ENCODE measurements around the gene MYT1.
"Not testable (repeated sequence)": the region's sequence is repeated elsewhere in the genome, so short reads cannot be mapped to it uniquely, and the experiment has no call there.

MYT1 gene

GRCh38 chr20:64171211-64171610 lies 7.0 kb downstream of the MYT1 start:
- no peak for DNase-seq

- DNase-seq, result no peak
Measured at GRCh38 chr20:64173116-64173515, 8.9 kb downstream of the MYT1 start.

- DNase-seq, result no peak
Measured at GRCh38 chr20:64176551-64176950, 12.3 kb downstream of the MYT1 start.

DNA sequence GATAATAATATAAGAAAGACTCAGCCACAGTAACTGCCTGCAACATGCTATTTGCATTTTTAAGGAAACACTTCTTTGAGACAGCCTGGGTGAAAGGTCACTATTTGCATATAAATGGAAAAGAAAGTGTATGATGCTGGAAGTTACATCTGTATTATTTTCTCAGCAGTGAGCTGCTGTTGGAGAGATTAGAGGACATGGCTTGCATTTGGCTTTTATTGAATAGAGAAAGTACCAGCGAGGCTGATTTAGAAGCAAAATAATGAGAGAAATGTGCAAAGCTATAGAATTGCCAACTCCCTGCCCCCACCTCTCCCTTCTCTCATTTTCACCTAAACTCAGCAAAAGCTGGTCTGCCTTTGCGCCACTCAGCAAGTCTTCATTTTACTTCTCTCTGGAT lies 12.7 kb downstream of the MYT1 start:
- no peak for DNase-seq

GRCh38 chr20:64177384-64177783 lies 13.1 kb downstream of the MYT1 start:
- no peak for DNase-seq

- DNase-seq, result no peak
Measured at GRCh38 chr20:64177787-64178186, 13.5 kb downstream of the MYT1 start.

DNA sequence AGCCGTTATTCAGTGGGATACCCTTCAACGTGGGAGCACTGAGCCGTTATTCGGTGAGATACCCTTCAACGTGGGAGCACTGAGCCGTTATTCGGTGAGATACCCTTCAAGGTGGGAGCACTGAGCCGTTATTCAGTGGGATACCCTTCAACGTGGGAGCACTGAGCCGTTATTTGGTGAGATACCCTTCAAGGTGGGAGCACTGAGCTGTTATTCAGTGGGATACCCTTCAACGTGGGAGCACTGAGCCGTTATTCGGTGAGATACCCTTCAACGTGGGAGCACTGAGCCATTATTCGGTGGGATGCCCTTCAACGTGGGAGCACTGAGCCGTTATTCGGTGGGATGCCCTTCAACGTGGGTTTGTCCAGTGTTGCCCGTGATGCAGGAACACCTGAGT lies 14.7 kb downstream of the MYT1 start:
- DNase-seq, result not testable (repeated sequence)

DNA sequence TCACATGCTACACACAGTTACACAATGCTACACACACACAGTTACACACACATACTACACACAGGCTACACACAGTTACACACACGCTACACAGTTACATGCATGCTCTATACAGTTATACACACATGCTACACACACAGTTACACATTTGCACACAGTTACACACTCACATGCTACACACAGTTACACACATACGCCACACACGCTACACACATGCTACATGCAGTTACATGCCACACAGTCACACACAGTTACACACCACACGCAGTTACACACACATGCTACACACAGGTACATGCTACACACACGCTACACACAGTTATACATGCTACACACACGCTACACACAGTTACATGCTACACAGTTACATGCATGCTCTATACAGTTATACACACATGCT lies 15.6 kb downstream of the MYT1 start:
- no peak for DNase-seq

DNA sequence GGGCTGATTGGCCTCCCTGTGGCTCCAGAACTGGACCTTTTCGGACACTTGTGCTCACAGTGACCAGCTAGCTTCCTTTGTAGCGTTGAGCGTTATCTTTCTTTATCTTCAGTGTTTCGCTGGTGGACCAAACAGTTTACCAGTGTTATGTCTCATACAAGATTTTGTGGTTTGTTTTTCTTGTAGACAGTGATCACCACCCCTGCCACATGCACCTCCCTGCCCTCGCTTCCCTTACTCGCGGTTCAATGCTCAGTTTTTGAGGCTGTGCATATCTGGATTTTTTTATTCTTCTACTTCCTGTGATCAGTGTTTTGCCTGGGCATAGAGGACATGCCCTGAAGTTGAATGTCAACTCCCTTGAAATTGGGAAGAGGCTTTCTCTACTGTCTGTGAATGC lies 16.4 kb downstream of the MYT1 start:
- no peak for DNase-seq

GRCh38 chr20:64181391-64181790 lies 17.1 kb downstream of the MYT1 start:
- no peak for DNase-seq

DNA sequence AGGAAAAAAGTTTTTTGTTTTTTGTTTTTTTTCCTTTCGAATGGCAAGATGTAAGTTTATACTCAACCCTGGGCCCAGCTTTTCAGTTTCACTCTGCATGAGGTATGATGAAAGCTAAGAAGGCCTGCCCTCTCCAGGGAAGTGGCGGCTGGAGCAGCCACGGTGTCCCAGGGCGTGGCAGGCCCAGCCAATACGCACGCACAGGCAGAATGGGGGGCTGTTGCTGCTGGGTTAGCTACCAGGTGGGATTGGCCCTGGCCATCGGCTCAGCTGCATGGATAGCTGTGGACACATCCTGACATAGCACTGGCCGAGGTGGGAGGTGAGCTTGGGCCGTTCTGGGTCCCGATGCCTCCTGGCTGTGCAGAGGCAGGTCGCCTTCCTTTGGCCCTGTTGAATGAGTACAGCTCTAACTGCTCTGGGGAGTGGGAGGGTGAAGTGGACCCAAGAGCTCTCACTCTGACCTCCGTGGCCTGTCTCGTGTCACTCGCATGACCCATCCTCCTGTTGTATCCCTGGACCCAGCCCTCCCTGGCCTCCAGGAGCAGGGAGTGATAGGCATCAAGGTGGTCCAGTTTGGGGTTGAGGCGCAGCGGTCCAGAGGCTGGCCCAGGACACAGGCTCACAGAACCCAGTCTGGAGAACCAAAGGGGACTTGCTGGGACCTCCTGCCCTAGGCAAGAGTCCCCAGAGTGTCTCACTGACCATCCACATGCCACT lies 18.1 kb downstream of the MYT1 start:
- DNase-seq, result no peak

DNA sequence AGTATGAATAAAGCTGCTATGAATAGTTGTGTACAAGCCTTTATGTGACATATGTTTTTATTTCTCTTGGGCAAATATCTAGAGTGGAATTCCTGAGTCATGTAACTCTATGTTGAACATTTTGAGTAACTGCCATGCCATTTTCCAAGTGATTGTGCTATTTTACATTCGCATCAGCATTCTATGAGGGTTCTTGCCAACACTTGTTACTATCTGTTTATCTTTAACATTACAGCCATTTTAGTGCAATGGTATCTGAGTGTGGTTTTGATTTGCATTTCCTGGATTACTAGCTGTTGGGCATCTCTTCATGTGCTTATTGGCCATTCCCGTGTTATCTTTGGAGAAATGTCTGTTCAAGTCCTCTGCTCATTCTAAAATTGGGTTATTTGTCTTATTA lies 19.1 kb downstream of the MYT1 start:
- no peak for DNase-seq

GRCh38 chr20:64184795-64185194 lies 20.5 kb downstream of the MYT1 start:
- no peak for DNase-seq

- no peak for DNase-seq
Measured at GRCh38 chr20:64185276-64185900, 21.1 kb downstream of the MYT1 start.

DNA sequence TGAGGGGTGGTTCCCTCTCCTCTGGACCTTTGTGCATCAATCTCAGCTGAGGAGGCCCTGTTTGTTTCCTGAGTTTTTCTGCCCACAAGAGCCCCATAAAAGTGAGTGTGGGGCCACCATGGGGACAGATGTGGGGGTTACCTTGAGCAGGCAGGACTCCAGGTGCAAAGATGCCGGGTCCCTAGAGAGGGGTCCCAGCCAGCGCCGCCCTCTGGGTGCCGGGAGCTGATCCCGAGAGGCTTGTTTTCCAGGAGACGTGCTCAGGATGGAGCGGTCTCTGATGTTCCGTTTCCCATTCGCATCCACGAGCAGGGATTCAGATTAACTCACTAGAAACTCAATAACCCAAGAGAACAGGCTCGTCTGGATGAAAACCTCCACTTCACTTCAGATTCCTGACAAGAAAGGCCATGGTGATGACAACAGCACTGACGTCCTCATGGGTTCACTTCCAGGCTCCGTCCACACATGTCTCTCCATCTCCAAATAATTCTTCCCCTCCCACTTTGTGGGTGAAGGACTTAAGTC lies 21.9 kb downstream of the MYT1 start:
- DNase-seq, result no peak

DNA sequence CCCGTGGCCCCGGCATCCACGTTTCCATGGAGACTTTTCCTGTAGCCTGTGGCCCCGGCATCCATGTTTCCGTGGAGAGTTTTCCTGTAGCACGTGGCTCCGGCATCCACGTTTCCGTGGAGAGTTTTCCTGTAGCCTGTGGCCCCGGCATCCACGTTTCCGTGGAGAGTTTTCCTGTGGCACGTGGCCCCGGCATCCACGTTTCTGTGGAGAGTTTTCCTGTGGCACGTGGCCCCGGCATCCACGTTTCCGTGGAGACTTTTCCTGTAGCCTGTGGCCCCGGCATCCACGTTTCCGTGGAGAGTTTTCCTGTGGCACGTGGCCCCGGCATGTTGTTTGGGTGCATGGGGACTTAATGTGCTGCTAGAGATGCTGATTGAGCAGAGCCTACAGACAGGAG lies 23.0 kb downstream of the MYT1 start:
- DNase-seq, result not testable (repeated sequence)

GRCh38 chr20:64188091-64188490 lies 23.8 kb downstream of the MYT1 start:
- DNase-seq, result no peak

DNA sequence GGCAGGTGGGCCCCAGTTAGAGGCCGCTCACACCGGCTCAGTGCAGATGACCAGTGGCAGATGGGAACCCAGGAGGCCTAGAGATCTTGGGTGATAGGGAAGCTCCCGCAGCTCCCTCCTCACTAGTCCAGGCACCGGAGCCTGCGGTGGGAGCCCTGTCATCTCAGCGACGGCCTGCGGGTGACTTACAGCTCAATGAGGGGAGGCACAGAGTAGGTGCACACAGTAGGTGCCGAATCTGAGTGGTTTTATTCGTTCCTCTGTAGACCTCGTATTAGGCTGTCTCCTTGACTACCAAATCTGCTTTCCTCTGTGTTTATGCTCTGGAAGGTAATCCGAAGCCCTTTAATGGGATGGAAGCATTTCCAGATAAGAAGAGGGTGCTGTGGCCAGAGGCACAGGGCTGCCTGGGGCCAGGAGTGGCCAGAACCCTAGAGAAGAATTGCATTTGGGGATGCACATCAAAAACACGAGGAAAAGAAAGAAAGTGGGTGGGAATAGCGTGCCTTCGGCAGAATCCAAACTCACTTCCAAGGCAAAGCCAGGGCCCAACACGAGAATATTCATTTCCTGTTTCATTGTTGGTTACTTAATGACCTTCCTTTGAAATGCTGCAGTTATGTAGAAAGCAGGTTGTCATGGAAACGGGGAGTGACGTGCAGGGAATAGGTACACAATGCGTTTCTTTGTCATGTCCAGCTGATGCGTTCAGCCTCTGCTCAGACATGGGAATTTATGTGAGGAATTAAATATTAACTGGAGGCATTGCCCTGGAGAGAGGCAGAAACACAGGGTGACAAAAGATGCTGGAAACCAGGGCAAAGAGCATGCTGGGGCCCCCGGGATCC lies 24.7 kb downstream of the MYT1 start:
- DNase-seq, result no peak

DNA sequence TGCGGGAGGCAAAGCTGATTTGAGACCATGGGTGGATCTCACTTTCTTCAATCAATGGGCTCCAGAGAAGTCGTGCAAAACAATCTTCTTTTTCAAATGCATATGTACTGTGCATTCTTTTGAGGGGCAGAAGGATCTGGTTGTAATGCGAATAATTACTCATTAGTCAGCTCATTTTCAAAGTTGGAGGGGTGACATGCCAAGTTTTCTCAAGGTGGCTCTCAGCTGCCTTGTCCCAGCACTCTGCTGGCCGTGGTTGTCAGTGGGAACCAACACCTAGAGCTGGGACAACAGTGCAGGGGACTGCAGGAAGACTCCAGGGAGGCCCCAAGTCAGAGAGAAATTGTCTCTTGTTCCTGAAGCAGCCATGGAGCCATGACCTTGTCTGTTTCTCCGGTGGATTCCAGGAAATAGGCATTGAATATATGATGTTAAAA lies 25.3 kb downstream of the MYT1 start:
- no peak for DNase-seq

GRCh38 chr20:64189986-64190385 lies 25.7 kb downstream of the MYT1 start:
- no peak for DNase-seq

GRCh38 chr20:64191002-64191401 lies 26.8 kb downstream of the MYT1 start:
- DNase-seq, result no peak

DNA sequence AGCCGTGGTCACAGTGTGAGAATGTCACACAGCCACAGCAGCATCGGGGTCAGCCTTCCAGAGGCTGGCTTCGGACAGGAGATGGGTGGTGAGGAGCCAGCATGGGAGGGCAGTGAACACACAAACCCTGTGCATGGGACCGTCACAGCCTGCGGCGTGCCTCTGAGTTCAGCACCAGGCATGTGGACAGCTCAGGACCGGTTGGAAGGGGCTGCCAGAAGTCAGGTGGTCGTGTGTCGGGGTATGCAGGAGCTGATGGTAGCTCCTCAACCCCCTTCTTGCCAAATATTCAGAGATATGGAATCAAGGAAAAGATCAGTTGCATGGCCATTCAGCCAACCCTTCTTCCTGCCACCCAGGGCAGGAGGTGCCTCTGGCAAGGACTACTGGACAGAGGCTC lies 28.2 kb downstream of the MYT1 start:
- no peak for DNase-seq

DNA sequence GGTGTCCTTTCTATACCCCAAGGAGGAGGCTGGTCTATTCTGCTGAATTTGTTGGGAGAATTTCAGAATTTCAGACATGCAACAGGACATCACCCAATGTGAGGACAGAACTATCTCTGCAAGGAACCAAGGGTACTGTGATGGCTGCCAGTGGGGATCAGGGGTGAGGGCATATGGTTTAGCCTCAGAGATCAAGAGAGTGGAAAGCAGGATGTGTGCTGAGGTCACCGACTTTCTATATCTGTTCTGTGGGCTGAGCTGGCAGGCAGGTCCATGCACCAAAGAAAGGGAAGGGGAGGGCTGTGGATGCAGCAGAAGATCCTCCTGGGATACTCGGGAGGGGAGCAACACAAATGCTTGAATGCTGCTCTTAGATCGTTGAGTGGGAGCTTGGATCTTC lies 28.8 kb downstream of the MYT1 start:
- DNase-seq, result no peak

GRCh38 chr20:64194269-64194668 lies 30.0 kb downstream of the MYT1 start:
- DNase-seq, result no peak
